Neural progenitor cell (in vitro differentiated cells): ENCODE results near the gene C4A. TPM values are rescaled to one million over a fixed set of nuclear protein-coding genes. Genes with fewer than 3 reads are reported as not detected.
A peak's percentile ranks its signal among the peaks of the same experiment; 100 is the strongest.
"Not testable (repeated sequence)": the region's sequence is repeated elsewhere in the genome, so short reads cannot be mapped to it uniquely, and the experiment has no call there.

Experiments used
- DNase-seq: peaks from one replicate; pipeline ENCODE4 v3.0.0-alpha.2; 2016; ENCODE audit warnings: low spot score
- H2AFZ ChIP-seq: fragments of 200-600 bp; sonication (generic); replicated peaks from 2 replicates; pipeline ENCODE4 v1.6.1; 2016; ENCODE audit warnings: antibody characterized with exemption
- H3F3A ChIP-seq: fragments of 200-600 bp; sonication (generic); 2 replicates; pipeline ENCODE4 v1.6.1; 2016; ENCODE audit warnings: antibody characterized with exemption, low read depth
- H3K27ac ChIP-seq: fragments of 200-600 bp; sonication (generic); 2 replicates; pipeline ENCODE4 v1.5.1; 2016; ENCODE audit warnings: mild to moderate bottlenecking
- H3K27me3 ChIP-seq: fragments of 200-600 bp; sonication (generic); 2 replicates; pipeline ENCODE4 v1.6.1; 2016; ENCODE audit warnings: mild to moderate bottlenecking, moderate library complexity
- H3K36me3 ChIP-seq: fragments of 200-600 bp; sonication (generic); 2 replicates; pipeline ENCODE4 v1.5.1; 2016
- H3K4me1 ChIP-seq: fragments of 200-600 bp; sonication (generic); 2 replicates; pipeline ENCODE4 v1.6.1; 2016; ENCODE audit warnings: mixed run types
- H3K4me2 ChIP-seq: fragments of 200-600 bp; sonication (generic); 2 replicates; pipeline ENCODE4 v1.6.1; 2016
- H3K4me3 ChIP-seq: fragments of 200-600 bp; sonication (generic); 2 replicates; pipeline ENCODE4 v1.5.1; 2016
- H3K79me2 ChIP-seq: fragments of 200-600 bp; sonication (generic); 2 replicates; pipeline ENCODE4 v1.6.1; 2016; ENCODE audit warnings: low read depth
- H3K9ac ChIP-seq: fragments of 200-600 bp; sonication (generic); 2 replicates; pipeline ENCODE4 v1.6.1; 2016
- H3K9me3 ChIP-seq: fragments of 200-600 bp; sonication (generic); 2 replicates; pipeline ENCODE4 v1.5.1; 2016; ENCODE audit warnings: low read depth
- H4K20me1 ChIP-seq: fragments of 200-600 bp; sonication (generic); 2 replicates; pipeline ENCODE4 v1.6.1; 2016; ENCODE audit warnings: low read depth
- H3K27ac Mint-ChIP-seq: 3 replicates; pipeline ENCODE4 v1.8.0; 2021; ENCODE audit warnings: mixed read lengths
- H3K27me3 Mint-ChIP-seq: 2 replicates; pipeline ENCODE4 v1.8.0; 2022; ENCODE audit warnings: low read depth, mild to moderate bottlenecking, inconsistent platforms, moderate library complexity, mixed read lengths; ENCODE audit not compliant: insufficient read depth
- H3K36me3 Mint-ChIP-seq: 3 replicates; pipeline ENCODE4 v1.8.0; 2021; ENCODE audit warnings: mixed read lengths
- H3K4me1 Mint-ChIP-seq: 3 replicates; pipeline ENCODE4 v1.8.0; 2021; ENCODE audit warnings: mixed read lengths
- H3K4me3 Mint-ChIP-seq: 3 replicates; pipeline ENCODE4 v1.8.0; 2021; ENCODE audit warnings: mild to moderate bottlenecking, moderate library complexity, mixed read lengths
- H3K9me3 Mint-ChIP-seq: 3 replicates; pipeline ENCODE4 v1.8.0; 2020; ENCODE audit warnings: mixed read lengths
- EZH2 ChIP-seq: fragments of 200-600 bp; sonication (generic); IDR thresholded peaks from 2 replicates; pipeline ENCODE4 v1.6.1; 2017; ENCODE audit warnings: antibody characterized with exemption, mild to moderate bottlenecking, moderate library complexity
- EZH2phosphoT487 ChIP-seq: fragments of 200-600 bp; sonication (generic); IDR thresholded peaks from 2 replicates; pipeline ENCODE4 v1.6.1; 2017; ENCODE audit warnings: antibody characterized with exemption
- total RNA-seq: library from RNA; depleted of rRNA; stranded (reverse); fragments of >200 nt; gene quantifications from 2 replicates; pipeline ENCODE4 v1.2.3, GENCODE V29; 2015; ENCODE audit warnings: low replicate concordance
- TF ChIP-seq, protein P1 (sequence below): fragments of 200-600 bp; sonication (generic); IDR thresholded peaks from 2 replicates; pipeline ENCODE4 v1.5.1; 2017; ENCODE audit warnings: antibody characterized with exemption, mild to moderate bottlenecking

C4A gene
- total RNA-seq, 1 donor from 2014 or later, result 4.3 TPM

GRCh38 chr6:32041385-32041784, 59.5 kb downstream of the C4A start:
- H3K4me1 Mint-ChIP-seq, H3K27ac Mint-ChIP-seq, H3F3A ChIP-seq, H3K4me1 ChIP-seq, DNase-seq, H3K36me3 Mint-ChIP-seq, H3K27ac ChIP-seq, H4K20me1 ChIP-seq, H3K27me3 Mint-ChIP-seq, H3K9me3 Mint-ChIP-seq, H3K9ac ChIP-seq, H3K4me3 Mint-ChIP-seq, H3K9me3 ChIP-seq, H3K4me2 ChIP-seq, H3K27me3 ChIP-seq, H3K4me3 ChIP-seq, H3K79me2 ChIP-seq, H3K36me3 ChIP-seq, H2AFZ ChIP-seq: not testable (repeated sequence)

DNA sequence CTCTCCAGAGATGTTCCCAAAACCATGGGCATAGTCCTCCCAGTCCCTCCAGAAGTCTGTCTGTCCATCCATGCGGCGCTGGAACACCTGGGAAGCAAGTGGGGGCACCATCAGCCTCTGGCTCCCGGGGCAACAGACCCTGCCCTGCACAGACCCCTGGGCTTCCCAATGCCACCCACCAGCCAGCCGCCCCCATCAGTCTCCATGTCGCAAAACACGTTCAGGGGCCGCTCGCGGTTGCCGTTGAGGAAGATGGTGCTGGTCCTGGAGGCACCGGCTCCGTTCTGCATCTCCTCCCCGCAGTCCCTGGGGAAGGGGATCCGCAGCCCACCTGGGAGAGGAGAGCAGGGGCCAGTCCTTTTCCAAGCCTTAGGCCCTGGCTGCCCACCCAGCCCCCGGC, 60.4 kb downstream of the C4A start:
- not testable (repeated sequence) for H3K36me3 Mint-ChIP-seq, H3K4me2 ChIP-seq

DNA sequence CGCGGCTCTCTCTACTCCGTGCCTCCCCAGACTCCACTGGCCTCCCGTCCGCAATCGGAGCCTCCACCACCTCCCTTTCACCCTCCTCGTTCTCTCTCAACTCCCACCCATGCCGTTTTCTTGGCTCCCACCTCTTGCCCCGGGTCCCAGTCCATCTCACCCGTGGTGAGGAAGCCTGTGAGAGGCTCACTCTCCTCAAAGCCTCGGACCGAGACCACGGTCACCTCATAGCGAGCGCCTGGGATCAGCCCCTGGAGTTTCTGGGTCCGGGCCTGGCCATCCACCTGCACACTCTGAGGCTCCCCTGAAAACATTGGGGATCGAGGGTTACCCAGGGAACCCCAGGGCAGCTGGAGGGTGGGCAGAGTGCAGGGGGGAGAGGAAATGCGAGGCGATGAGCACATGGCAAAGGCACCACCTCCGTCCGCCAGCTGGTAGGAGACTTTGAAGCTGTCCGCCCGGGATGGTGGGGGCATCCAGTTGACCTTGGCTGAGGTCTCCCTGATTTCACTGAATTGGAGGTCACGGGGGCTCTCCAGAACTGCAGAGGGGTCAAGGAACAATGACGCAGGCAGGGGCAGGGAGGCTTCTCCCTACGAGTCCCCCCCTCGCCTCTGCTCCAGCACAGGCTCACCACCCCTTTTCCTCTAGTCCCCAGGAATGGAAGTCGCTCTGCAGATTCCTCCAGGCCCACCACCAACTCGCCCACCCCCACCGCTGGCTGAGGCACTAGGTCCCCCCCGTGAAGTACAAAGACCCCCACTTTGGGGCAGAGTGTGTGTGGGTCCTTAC, 61.9 kb downstream of the C4A start:
- not testable (repeated sequence) for DNase-seq, H3F3A ChIP-seq, H3K4me1 ChIP-seq, H4K20me1 ChIP-seq, H3K36me3 Mint-ChIP-seq, H3K4me2 ChIP-seq, H3K9me3 ChIP-seq, H3K27ac ChIP-seq, H3K4me3 Mint-ChIP-seq, H3K27ac Mint-ChIP-seq, H3K27me3 ChIP-seq, H3K79me2 ChIP-seq, H3K9me3 Mint-ChIP-seq, H3K27me3 Mint-ChIP-seq, H3K4me3 ChIP-seq, H2AFZ ChIP-seq, H3K9ac ChIP-seq, H3K36me3 ChIP-seq
- H3K4me1 Mint-ChIP-seq, result peaks cover 25% of the 10 kb centered on the region

More for the DNA sequence above, 60.4 kb downstream of the C4A start:
- H3K36me3 ChIP-seq, H3K9me3 Mint-ChIP-seq, H3K27ac Mint-ChIP-seq, H2AFZ ChIP-seq, H3K79me2 ChIP-seq, H3K4me1 ChIP-seq, H3K27ac ChIP-seq, H3K4me3 ChIP-seq, H3K27me3 Mint-ChIP-seq, H3K4me3 Mint-ChIP-seq, H3F3A ChIP-seq, H4K20me1 ChIP-seq, H3K9me3 ChIP-seq, H3K27me3 ChIP-seq, H3K9ac ChIP-seq, DNase-seq: not testable (repeated sequence)
- H3K4me1 Mint-ChIP-seq, result peaks cover 15% of the 10 kb centered on the region

- H3K79me2 ChIP-seq, H3K36me3 ChIP-seq, H3K4me1 ChIP-seq, H3K9me3 ChIP-seq, H3K4me3 Mint-ChIP-seq, H4K20me1 ChIP-seq, H3K4me2 ChIP-seq, H3K4me3 ChIP-seq, H3K27ac ChIP-seq, H3K27me3 Mint-ChIP-seq, H3K9ac ChIP-seq, H3K36me3 Mint-ChIP-seq, H2AFZ ChIP-seq, DNase-seq, H3K27me3 ChIP-seq, H3K9me3 Mint-ChIP-seq, H3K27ac Mint-ChIP-seq, H3F3A ChIP-seq: not testable (repeated sequence)
- H3K4me1 Mint-ChIP-seq, result peaks cover 27% of the 10 kb centered on the region
Observed at GRCh38 chr6:32044916-32045315, 63.1 kb downstream of the C4A start.

DNA sequence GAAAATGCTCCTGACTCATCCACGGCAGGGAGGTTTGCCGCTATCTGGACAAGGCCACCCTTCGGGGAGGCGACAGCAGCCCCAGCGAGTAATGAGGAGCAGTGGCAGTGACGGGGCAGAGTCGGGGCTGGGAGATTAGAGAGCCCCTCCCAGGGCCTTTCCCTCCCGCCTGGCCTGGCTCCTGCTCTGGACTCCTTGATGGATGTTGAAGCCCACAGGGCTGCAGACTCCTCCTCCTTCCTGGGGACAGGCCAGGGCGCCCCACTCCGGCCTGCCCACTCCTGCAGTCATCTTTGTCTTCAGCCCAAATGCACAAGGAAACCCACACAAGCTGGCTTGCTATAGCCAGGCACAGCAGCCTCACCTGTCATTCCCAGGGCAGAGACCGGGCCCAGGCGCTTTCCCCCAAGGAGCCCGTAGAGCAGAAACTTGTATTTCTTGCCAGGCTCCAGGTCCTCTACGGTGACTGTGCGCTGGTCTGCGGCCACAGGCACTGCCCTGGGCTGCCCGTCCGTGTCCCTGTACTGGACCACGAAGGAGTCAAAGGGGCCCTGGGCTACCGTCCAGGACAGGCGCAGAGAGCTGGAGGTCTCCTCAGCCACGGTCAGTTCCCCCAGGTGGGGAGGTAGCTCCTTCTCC, 64.1 kb downstream of the C4A start:
- H3K36me3 ChIP-seq, result no peaks in the 10 kb centered on the region
- H2AFZ ChIP-seq, result no peak overlapping the region
- Mint-ChIP-seq H3K9me3 (no peaks in the 10 kb centered on the region), H3K27me3 (peaks cover 4% of the 10 kb centered on the region), H3K4me3 (no peak overlapping the region), H3K4me1 (peaks cover 27% of the 10 kb centered on the region), H3K36me3 (no peaks in the 10 kb centered on the region), H3K27ac (peak overlapping the region; percentile 85)
- no peak overlapping the region for H3K27ac ChIP-seq
- H3K27me3 ChIP-seq, result no peaks in the 10 kb centered on the region
- TF ChIP-seq, protein P1, sequence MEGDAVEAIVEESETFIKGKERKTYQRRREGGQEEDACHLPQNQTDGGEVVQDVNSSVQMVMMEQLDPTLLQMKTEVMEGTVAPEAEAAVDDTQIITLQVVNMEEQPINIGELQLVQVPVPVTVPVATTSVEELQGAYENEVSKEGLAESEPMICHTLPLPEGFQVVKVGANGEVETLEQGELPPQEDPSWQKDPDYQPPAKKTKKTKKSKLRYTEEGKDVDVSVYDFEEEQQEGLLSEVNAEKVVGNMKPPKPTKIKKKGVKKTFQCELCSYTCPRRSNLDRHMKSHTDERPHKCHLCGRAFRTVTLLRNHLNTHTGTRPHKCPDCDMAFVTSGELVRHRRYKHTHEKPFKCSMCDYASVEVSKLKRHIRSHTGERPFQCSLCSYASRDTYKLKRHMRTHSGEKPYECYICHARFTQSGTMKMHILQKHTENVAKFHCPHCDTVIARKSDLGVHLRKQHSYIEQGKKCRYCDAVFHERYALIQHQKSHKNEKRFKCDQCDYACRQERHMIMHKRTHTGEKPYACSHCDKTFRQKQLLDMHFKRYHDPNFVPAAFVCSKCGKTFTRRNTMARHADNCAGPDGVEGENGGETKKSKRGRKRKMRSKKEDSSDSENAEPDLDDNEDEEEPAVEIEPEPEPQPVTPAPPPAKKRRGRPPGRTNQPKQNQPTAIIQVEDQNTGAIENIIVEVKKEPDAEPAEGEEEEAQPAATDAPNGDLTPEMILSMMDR, result no peak
- no peak for TF ChIP-seq EZH2phosphoT487
- no peak for TF ChIP-seq EZH2
- H3K4me1 ChIP-seq, result no peaks in the 10 kb centered on the region
- H3K4me2 ChIP-seq, result no peak overlapping the region
- no peaks in the 10 kb centered on the region for H3F3A ChIP-seq
- H3K9me3 ChIP-seq, result no peaks in the 10 kb centered on the region
- no peaks in the 10 kb centered on the region for H4K20me1 ChIP-seq
- H3K9ac ChIP-seq, result no peak overlapping the region
- DNase-seq, result no peak
- no peak overlapping the region for H3K4me3 ChIP-seq
- no peaks in the 10 kb centered on the region for H3K79me2 ChIP-seq
